Measurements from ENCODE around the gene CSNK1A1L. TPM values are rescaled to one million over a fixed set of nuclear protein-coding genes. Genes with fewer than 3 reads are reported as not detected.

CSNK1A1L gene
- total and polyA plus RNA-seq, 2 donors (not counting 3 experiments of a cell fraction or from before 2014, with no cell fraction given): not detected

DNA sequence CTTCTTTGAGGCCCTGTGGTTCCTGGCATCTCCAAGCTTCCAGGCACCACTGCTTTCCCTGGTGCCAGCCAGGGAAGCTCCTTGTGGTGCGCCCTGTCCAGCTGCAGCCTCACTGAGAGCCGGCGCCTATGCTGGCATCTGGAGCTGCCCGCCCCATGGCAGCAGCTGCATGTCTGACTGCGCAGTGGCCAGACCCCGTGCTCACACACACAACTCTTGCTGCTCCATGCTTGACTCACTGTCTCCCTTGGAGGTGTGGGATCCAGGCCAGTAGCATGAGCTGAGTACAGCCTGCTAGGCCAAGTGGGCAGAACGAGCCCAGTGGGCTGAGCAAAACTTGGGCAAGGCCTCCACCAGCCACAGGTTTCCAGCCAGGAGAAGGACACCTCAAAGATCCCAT lies 34.5 kb downstream of the CSNK1A1L start:
- Histone ChIP-seq H3K27ac (ENCODE audit: insufficient read depth, low read depth, low read length) (no peak overlapping the region), H3K36me3 (ENCODE audit: control insufficient read depth in 2 of 2, extremely low read depth in 1 of 2, insufficient read depth in 2 of 2, low read length in 2 of 2) (no peaks in the 10 kb centered on the region), H3K9me3 (replicated peaks; ENCODE audit: control insufficient read depth, insufficient read depth, low read length) (no peaks in the 10 kb centered on the region), H3K4me1 (ENCODE audit: control insufficient read depth, extremely low read depth, insufficient read depth, low read length) (no peaks in the 10 kb centered on the region), H2AFZ (ENCODE audit: low read depth, low read length) (no peak overlapping the region), H3K4me2 (ENCODE audit: insufficient read depth, low read length) (no peak overlapping the region), H3K79me2 (ENCODE audit: control insufficient read depth, insufficient read depth, low read length) (no peaks in the 10 kb centered on the region), H4K20me1 (replicated peaks; ENCODE audit: control insufficient read depth, extremely low read depth, insufficient read depth, low read length) (no peaks in the 10 kb centered on the region), H3K27me3 (ENCODE audit: control insufficient read depth in 2 of 2, insufficient read depth in 2 of 2, low read length in 2 of 2) (no peaks in the 10 kb centered on the region), H3K9me1 (replicated peaks; ENCODE audit: control insufficient read depth, extremely low read depth, insufficient read depth, low read length) (no peaks in the 10 kb centered on the region), H3K9ac (replicated peaks; ENCODE audit: extremely low read depth, insufficient read depth, low read length) (no peak overlapping the region), H3K4me3 (replicated peaks in 1 of 3; ENCODE audit: insufficient read depth in 1 of 3, low read depth in 1 of 3, low read length in 3 of 3) (no peak overlapping the region)
- FAIRE-seq (no peak), DNase-seq (ENCODE audit: low read depth, low spot score) (no peak)
- POLR2A ChIA-PET: no interaction called here
- dilution Hi-C loops (cut with MboI; ENCODE audit: extremely low pct_ligation_motif_present, low sequenced_read_pairs): no loop called here
- TF ChIP-seq POLR2A (IDR thresholded peaks at IDR 0.05; ENCODE audit: low read depth, low read length): no peak
- TF ChIP-seq GATA2 (IDR thresholded peaks at IDR 0.05; ENCODE audit: insufficient read depth, insufficient read length, low read depth, low read length): no peak
- TF ChIP-seq, protein P1, sequence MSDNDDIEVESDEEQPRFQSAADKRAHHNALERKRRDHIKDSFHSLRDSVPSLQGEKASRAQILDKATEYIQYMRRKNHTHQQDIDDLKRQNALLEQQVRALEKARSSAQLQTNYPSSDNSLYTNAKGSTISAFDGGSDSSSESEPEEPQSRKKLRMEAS (IDR thresholded peaks at IDR 0.05; ENCODE audit: insufficient read depth, insufficient read length): no peak
- no peak for TF ChIP-seq POLR2AphosphoS5 (IDR thresholded peaks at IDR 0.05; ENCODE audit: insufficient read depth, low read depth, low read length)
- TF ChIP-seq MYC (IDR thresholded peaks at IDR 0.05; ENCODE audit: low read depth, low read length): no peak
- TF ChIP-seq, protein P2, sequence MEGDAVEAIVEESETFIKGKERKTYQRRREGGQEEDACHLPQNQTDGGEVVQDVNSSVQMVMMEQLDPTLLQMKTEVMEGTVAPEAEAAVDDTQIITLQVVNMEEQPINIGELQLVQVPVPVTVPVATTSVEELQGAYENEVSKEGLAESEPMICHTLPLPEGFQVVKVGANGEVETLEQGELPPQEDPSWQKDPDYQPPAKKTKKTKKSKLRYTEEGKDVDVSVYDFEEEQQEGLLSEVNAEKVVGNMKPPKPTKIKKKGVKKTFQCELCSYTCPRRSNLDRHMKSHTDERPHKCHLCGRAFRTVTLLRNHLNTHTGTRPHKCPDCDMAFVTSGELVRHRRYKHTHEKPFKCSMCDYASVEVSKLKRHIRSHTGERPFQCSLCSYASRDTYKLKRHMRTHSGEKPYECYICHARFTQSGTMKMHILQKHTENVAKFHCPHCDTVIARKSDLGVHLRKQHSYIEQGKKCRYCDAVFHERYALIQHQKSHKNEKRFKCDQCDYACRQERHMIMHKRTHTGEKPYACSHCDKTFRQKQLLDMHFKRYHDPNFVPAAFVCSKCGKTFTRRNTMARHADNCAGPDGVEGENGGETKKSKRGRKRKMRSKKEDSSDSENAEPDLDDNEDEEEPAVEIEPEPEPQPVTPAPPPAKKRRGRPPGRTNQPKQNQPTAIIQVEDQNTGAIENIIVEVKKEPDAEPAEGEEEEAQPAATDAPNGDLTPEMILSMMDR (IDR thresholded peaks at IDR 0.05; ENCODE audit: extremely low read depth in 1 of 2, insufficient read depth in 1 of 2, low read depth in 1 of 2, low read length in 2 of 2): no peak
- TF ChIP-seq JUN (IDR thresholded peaks at IDR 0.05; ENCODE audit: borderline replicate concordance, insufficient read depth, insufficient read length, low read depth): no peak
- TF ChIP-seq FOS (IDR thresholded peaks at IDR 0.05; ENCODE audit: borderline replicate concordance, insufficient read depth, low read length): no peak
- TF ChIP-seq EZH2 (IDR thresholded peaks at IDR 0.05; ENCODE audit: borderline replicate concordance, low read depth, low read length, severe bottlenecking): no peak
- CTCF ChIA-PET: interaction anchor here (1.1 to 4.2 kb wide), 5 partner anchors 10 to 1092 kb away, joined by 3 to 31 read pairs (median 5); no protein-coding TSS in a partner anchor
- no TSS peak for BruUV-seq (replicated peaks)
- intact Hi-C loops (cut with micrococcal nuclease): no loop called here

Data from endothelial cell of umbilical vein (primary cell).